Loucy (cell line): ENCODE measurements around the gene BRIP1.

Experiments
- EZH2phosphoT487 ChIP-seq: fragments of 200-600 bp; IDR thresholded peaks from 2 replicates; pipeline ENCODE4 v1.6.1; 2018; ENCODE audit warnings: antibody characterized with exemption, mild to moderate bottlenecking, moderate library complexity, borderline replicate concordance
- TF ChIP-seq, protein P1 (sequence below): fragments of 200-600 bp; sonication (generic); conservative IDR thresholded peaks from 2 replicates; pipeline ENCODE4 v1.5.1; 2014; ENCODE audit warnings: mild to moderate bottlenecking, antibody characterized with exemption, low read length

DNA sequence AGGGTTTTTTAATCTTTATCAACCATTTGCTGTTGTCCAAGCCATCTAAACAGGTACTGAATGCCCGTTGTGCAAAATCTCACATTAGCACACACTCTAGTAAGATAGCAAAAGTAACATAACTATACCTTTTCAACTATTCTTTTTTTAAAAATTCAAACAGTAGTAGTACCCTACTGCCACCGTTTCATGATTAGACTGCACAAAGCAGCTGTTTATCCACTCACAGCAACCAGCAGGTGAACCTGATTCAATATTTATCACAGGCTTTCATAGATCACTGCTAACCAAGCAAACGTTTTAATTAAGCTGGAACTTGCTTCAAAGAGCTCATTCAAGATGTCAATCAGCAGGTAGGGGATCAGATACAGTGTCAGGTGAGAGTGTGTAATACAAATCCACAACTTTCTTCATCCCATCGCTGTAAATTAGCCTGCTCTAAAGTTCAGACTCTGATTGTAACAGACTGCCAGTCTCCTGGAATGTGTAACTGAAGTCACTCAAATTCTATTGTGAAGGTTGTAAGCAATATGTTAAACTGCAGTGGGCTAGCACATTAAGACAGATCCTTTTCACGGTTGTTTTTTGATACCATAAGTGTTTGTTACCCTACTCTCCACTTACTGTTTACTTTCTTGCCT, 47.3 kb downstream of the BRIP1 start:
- TF ChIP-seq, protein P1, sequence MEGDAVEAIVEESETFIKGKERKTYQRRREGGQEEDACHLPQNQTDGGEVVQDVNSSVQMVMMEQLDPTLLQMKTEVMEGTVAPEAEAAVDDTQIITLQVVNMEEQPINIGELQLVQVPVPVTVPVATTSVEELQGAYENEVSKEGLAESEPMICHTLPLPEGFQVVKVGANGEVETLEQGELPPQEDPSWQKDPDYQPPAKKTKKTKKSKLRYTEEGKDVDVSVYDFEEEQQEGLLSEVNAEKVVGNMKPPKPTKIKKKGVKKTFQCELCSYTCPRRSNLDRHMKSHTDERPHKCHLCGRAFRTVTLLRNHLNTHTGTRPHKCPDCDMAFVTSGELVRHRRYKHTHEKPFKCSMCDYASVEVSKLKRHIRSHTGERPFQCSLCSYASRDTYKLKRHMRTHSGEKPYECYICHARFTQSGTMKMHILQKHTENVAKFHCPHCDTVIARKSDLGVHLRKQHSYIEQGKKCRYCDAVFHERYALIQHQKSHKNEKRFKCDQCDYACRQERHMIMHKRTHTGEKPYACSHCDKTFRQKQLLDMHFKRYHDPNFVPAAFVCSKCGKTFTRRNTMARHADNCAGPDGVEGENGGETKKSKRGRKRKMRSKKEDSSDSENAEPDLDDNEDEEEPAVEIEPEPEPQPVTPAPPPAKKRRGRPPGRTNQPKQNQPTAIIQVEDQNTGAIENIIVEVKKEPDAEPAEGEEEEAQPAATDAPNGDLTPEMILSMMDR = no peak
- TF ChIP-seq EZH2phosphoT487 = no peak
